Upper lobe of left lung (tissue), 6 donors: ENCODE results near the gene LRG1. TPM values are rescaled to one million over a fixed set of nuclear protein-coding genes. Genes with fewer than 3 reads are reported as not detected.
A peak's percentile ranks its signal among the peaks of the same experiment; 100 is the strongest.

Source experiments
- ATAC-seq, 2 donors: fragments of 200-7000 bp; cut with Tn5 transposase; one replicate each; pipeline ENCODE4 v1.9.1; 2022; ENCODE audit warnings: mild to moderate bottlenecking in 2 of 2, moderate library complexity in 2 of 2; ENCODE audit not compliant: low FRiP score in 2 of 2
- DNase-seq, 2 donors: peaks; one replicate each; pipeline ENCODE4 v3.0.0-alpha.2; 2019 to 2020
- H3K27ac ChIP-seq, 4 donors: fragments of 200-600 bp; sonication (generic); one replicate each; pipeline ENCODE4 v1.5.1; 2016 to 2019
- H3K27me3 ChIP-seq, 4 donors: fragments of 200-600 bp; sonication (generic); one replicate each; pipeline ENCODE4 v1.5.1; 2017 to 2019
- H3K36me3 ChIP-seq, 4 donors: fragments of 200-600 bp; sonication (generic); one replicate each; pipeline ENCODE4 v1.5.1; 2016 to 2019
- H3K4me1 ChIP-seq, 4 donors: fragments of 200-600 bp; sonication (generic); one replicate each; pipeline ENCODE4 v1.5.1; 2018 to 2019
- H3K4me3 ChIP-seq, 4 donors: fragments of 200-600 bp; sonication (generic); one replicate each; pipeline ENCODE4 v1.5.1; 2017 to 2019; ENCODE audit warnings: mild to moderate bottlenecking in 2 of 4, moderate library complexity in 1 of 4
- H3K9me3 ChIP-seq, 4 donors: fragments of 200-600 bp; sonication (generic); one replicate each; pipeline ENCODE4 v1.5.1; 2018 to 2019
- EP300 ChIP-seq, 4 donors: sonication (generic); formaldehyde crosslinking; IDR thresholded peaks; one replicate each; pipeline ENCODE4 v1.5.1; 2017; ENCODE audit warnings: antibody characterized with exemption in 4 of 4, control low read depth in 2 of 4
- POLR2A ChIP-seq, 4 donors: fragments of 450-650 bp; IDR thresholded peaks; one replicate each; pipeline ENCODE4 v1.5.1; 2016 to 2017; ENCODE audit warnings: antibody characterized with exemption in 4 of 4, mild to moderate bottlenecking in 2 of 4
- POLR2AphosphoS5 ChIP-seq, 2 donors: sonication (generic); formaldehyde crosslinking; IDR thresholded peaks; one replicate each; pipeline ENCODE4 v1.5.1; 2017; ENCODE audit warnings: antibody characterized with exemption in 2 of 2
- WGBS, 2 donors: methylation state at CpG; one replicate each; pipeline ENCODE4 v1.1.5; 2017 to 2018; 5-methylcytosine and 5-hydroxymethylcytosine counted together
- total RNA-seq, 6 donors: library from RNA; depleted of rRNA in 4 of 6; stranded (reverse); fragments of >200 nt in 4 of 6; gene quantifications; one replicate each; pipeline versions ENCODE4 v1.1.0 to v1.2.1, GENCODE V29; 2016 to 2021
- TF ChIP-seq, protein P1 (sequence below), 6 experiments: fragments of 450-650 bp in 4 of 6; fragments of 200-600 bp in 2 of 6; sonication (generic) in 2 of 6; IDR thresholded peaks; one replicate each; pipeline ENCODE4 v1.5.1; 2016 to 2019; ENCODE audit warnings: antibody characterized with exemption in 6 of 6
- donor health status: DM: no; HTN: no; CAD: no; lungs with moderate emphysema.
- donor health status: DM: no; HTN: yes; CAD: no; lungs with severe emphysema.

LRG1 gene
- total RNA-seq, 6 donors from 2014 or later, result 7.3 to 19.9 (median 12.2) TPM

DNA sequence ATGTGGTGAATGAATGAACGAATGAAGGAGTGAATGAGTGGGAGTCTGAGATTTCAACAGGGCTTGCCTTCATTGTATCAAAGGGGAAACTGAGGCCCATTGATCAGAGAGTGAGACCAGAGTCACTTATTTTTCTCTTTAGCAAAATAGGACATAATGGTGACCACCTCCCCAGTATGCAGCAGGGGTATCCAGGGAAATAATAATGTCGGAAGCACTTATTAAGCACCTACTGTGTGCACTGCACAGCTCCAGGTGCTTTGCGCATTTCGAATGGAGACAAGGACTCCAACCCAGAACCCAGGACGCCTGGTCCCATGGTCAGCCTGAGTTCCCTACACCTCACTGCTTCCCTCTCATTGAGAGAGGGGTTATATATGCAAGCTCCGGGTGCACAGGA, 46.4 kb upstream of the LRG1 start:
- Histone ChIP-seq H3K27ac (no peak overlapping the region), H3K9me3 (no peaks in the 10 kb centered on the region), H3K4me1 (peaks cover 11 to 20% (median 11%) of the 10 kb centered on the region in 4 donors), H3K27me3 (peaks cover 0 to 35% (median 27%) of the 10 kb centered on the region in 4 donors), H3K36me3 (no peaks in the 10 kb centered on the region), H3K4me3 (no peak overlapping the region)
- no peak for DNase-seq
- no peak for ATAC-seq
- no peak for TF ChIP-seq POLR2A (IDR thresholded peaks at IDR 0.05)
- TF ChIP-seq POLR2AphosphoS5 (IDR thresholded peaks at IDR 0.05), result no peak
- no peak for TF ChIP-seq EP300 (IDR thresholded peaks at IDR 0.05)
- TF ChIP-seq, protein P1, sequence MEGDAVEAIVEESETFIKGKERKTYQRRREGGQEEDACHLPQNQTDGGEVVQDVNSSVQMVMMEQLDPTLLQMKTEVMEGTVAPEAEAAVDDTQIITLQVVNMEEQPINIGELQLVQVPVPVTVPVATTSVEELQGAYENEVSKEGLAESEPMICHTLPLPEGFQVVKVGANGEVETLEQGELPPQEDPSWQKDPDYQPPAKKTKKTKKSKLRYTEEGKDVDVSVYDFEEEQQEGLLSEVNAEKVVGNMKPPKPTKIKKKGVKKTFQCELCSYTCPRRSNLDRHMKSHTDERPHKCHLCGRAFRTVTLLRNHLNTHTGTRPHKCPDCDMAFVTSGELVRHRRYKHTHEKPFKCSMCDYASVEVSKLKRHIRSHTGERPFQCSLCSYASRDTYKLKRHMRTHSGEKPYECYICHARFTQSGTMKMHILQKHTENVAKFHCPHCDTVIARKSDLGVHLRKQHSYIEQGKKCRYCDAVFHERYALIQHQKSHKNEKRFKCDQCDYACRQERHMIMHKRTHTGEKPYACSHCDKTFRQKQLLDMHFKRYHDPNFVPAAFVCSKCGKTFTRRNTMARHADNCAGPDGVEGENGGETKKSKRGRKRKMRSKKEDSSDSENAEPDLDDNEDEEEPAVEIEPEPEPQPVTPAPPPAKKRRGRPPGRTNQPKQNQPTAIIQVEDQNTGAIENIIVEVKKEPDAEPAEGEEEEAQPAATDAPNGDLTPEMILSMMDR (IDR thresholded peaks at IDR 0.05), result no peak
- WGBS, 2 donors, result 46 to 61% methylated on average over 5 to 6 of the region's 6 CpGs

DNA sequence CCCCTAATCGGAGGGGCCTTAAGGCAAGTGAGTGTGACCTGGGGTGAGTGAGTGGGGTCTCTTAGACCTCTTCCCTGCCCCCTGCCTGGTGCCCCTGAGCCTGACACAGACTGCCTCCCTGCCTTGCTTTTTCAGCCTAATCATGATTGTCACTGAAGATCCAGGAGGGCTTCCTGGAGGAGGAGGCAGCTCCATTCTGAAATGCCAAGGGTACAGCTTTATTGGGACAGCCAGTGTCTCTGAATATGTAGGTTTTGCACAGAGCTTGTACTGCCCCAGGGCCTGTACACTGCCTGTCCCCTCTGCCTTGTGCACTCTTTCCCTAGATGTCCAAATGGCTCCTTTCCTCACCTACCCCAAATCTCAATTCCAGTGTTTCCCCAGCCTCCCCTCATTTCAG, 45.7 kb upstream of the LRG1 start:
- Histone ChIP-seq H3K36me3 (no peaks in the 10 kb centered on the region), H3K27ac (no peak overlapping the region), H3K4me3 (no peak overlapping the region), H3K9me3 (no peaks in the 10 kb centered on the region), H3K27me3 (peaks cover 0 to 41% (median 30%) of the 10 kb centered on the region in 4 donors), H3K4me1 (peaks cover 15 to 27% (median 16%) of the 10 kb centered on the region in 4 donors)
- ATAC-seq, result no peak
- TF ChIP-seq EP300 (IDR thresholded peaks at IDR 0.05), result no peak
- TF ChIP-seq POLR2A (IDR thresholded peaks at IDR 0.05), result no peak
- TF ChIP-seq POLR2AphosphoS5 (IDR thresholded peaks at IDR 0.05), result no peak
- TF ChIP-seq, protein P1 (IDR thresholded peaks at IDR 0.05), result no peak
- no peak for DNase-seq
- WGBS, 2 donors, result 100% methylated on average over 1 of the region's 1 CpG; no CpG with 5 or more reads in 1 of the 2 donors

DNA sequence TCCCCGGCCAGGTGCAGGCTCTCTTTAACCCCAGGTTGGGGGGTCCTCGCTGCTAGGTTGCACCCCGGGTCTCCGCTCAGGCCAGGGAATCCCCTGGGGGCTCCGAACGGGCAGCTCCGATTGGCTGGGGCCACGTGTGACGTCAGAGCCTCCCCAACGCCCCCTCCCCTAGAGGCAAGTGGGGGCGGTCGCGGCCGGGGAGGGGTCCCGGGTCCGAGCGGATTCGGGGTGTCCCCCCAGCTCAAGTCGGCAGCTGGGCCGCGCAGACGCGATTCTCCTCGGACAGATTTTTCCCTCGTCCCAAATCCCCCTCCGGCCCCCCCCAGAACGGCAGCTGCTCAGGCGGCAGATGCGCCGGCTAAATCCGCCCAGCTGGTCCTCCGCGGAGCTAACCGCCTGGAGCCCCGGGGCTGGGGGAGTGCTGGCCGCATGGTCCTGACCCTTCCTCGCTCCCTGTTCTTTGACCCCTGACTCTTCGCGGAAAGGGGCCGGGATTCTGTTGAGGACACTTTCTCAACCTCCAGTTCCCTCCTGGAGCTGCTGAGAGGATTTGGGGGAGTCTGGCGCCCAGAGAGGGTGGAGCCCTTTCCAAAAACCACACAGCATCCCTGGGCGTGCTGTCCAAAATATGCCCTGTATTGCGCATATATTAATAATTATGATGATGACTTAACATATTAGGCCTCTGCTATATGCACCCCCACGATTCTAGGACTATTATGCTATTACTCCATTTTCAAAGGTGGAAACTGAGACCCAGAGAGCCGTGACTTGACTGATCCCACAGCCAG, 45.0 kb upstream of the LRG1 start:
- Histone ChIP-seq H3K27me3 (peaks cover 0 to 47% (median 35%) of the 10 kb centered on the region in 4 donors), H3K4me1 (peaks cover 15 to 30% (median 16%) of the 10 kb centered on the region in 4 donors), H3K27ac (no peak overlapping the region), H3K9me3 (no peaks in the 10 kb centered on the region), H3K36me3 (no peaks in the 10 kb centered on the region), H3K4me3 (peak overlapping the region in 1 of 4 donors; percentile 33)
- 10 to 20% methylated on average over 18 to 45 of the region's 45 CpGs for WGBS, 2 donors
- DNase-seq (peak in 1 of 2 donors; percentile 73), ATAC-seq (no peak)
- no peak for TF ChIP-seq POLR2A (IDR thresholded peaks at IDR 0.05)
- TF ChIP-seq EP300 (IDR thresholded peaks at IDR 0.05), result no peak
- no peak for TF ChIP-seq POLR2AphosphoS5 (IDR thresholded peaks at IDR 0.05)
- TF ChIP-seq, protein P1 (IDR thresholded peaks at IDR 0.05), result no peak

DNA sequence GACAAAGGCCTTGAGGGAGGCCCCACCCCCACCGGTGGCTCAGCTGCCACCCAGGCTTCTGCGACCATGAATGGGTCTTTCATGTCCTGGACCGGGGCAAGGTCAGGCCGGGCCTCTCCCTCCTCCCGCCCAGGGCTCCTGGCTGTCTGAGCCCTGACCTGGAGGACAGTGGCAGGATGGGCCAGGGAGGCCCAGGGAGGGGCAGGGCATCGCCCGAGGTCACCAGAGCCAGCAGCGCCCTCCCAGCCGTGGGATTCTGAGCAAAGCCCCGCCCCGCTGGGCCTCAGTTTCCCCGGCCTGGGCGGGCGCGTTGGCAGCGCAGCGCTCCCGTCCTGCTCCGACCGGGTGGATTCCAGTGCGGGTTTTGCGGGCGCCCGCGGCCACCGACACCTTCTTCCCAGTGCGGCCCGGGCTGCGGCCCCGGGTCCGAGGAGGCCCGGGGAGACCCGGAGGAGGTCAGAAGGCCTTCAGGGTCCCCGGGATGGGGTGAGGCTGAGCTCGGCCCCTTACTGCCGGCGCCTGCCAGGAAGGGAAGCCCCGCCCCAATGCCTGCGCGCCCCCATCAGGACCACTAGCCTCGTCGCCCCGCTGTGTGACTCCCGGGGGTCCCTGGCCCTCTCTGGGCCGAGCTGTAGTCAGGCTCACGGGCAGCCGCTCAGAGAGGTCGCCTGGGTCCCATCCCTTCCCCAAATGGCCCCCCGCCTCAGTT, 44.3 kb upstream of the LRG1 start:
- H3K27ac ChIP-seq, result no peak overlapping the region
- H3K27me3 ChIP-seq, result peaks cover 0 to 52% (median 37%) of the 10 kb centered on the region in 4 donors
- no peaks in the 10 kb centered on the region for H3K9me3 ChIP-seq
- no peaks in the 10 kb centered on the region for H3K36me3 ChIP-seq
- H3K4me1 ChIP-seq, result peaks cover 15 to 30% (median 16%) of the 10 kb centered on the region in 4 donors
- H3K4me3 ChIP-seq, result peak overlapping the region in 2 of 4 donors; percentile 23 to 33
- 0 to 4% methylated on average over 11 to 32 of the region's 49 CpGs for WGBS, 2 donors
- ATAC-seq (peak in 1 of 2 donors; percentile 21), DNase-seq (peak in 1 of 2 donors; percentile 86)
- TF ChIP-seq POLR2AphosphoS5 (IDR thresholded peaks at IDR 0.05), result no peak
